ENCODE data around the gene PLB1. TPM values are rescaled to one million over a fixed set of nuclear protein-coding genes. Genes with fewer than 3 reads are reported as not detected.

The PLB1 gene
- polyA plus RNA-seq, 2 donors, result 0.94 to 1.3 TPM

DNA sequence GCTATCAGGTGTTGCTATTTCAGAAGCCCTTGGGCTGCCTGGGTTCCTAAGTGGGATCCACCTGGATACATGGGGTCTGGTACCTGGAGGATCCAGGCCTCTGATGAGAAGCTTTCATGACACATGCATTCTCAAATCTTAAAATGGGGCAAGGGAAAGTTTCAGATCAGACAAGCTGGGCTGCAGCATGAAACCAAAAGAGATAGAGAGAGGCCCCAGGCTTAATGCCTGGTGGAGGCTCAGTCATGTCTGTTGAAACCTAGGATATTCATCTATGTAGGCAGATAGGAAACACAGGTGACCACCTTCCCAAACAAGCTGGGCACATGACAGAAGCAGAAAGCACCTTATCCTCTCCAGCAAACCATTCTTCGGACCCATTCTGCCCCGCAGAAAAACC, 18.8 kb upstream of the PLB1 start:
- no peak overlapping the region for H3K27ac ChIP-seq (ENCODE audit: low read depth in 2 of 2, low read length in 1 of 2)

DNA sequence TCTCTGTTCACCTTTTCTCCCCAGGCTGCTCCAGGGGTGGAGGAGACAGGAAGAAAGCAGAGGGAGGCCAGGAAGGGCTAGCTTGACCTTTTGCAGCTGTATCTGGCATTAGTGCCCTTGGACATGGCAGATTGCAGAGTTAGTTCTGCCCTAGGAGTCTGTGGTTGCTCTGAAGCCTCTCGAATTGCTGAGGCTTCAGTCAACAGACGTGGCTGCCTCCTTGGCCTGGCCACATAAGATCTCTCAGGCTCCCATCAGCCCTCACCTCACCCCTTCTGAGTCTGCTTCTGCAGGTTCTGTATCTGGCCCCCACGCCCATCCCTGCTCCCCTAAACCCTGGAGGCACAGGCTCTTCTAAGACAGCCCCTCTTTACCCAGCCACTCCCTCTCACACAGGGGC, 18.2 kb upstream of the PLB1 start:
- Histone ChIP-seq H3K36me3 (ENCODE audit: control insufficient read depth in 2 of 2, insufficient read depth in 2 of 2, low read length in 1 of 2) (no peaks in the 10 kb centered on the region), H3K27ac (ENCODE audit: low read depth in 2 of 2, low read length in 1 of 2) (no peak overlapping the region), H3K27me3 (ENCODE audit: control insufficient read depth in 1 of 2, insufficient read depth in 2 of 2, low read length in 2 of 2) (no peaks in the 10 kb centered on the region), H3K9me3 (ENCODE audit: control insufficient read depth in 2 of 2, insufficient read depth in 1 of 2, low read depth in 1 of 2, low read length in 1 of 2) (no peaks in the 10 kb centered on the region), H3K4me3 (ENCODE audit: low read depth in 1 of 2, low read length in 2 of 2) (no peak overlapping the region), H3K4me1 (ENCODE audit: control insufficient read depth in 2 of 2, insufficient read depth in 2 of 2, low read length in 1 of 2) (no peaks in the 10 kb centered on the region)
- 83 to 91% methylated on average over 3 of the region's 3 CpGs for WGBS, 2 donors

More for the DNA sequence above, 18.8 kb upstream of the PLB1 start:
- Histone ChIP-seq H3K4me3 (ENCODE audit: low read depth in 1 of 2, low read length in 2 of 2) (no peak overlapping the region), H3K9me3 (ENCODE audit: control insufficient read depth in 2 of 2, insufficient read depth in 1 of 2, low read depth in 1 of 2, low read length in 1 of 2) (no peaks in the 10 kb centered on the region), H3K27me3 (ENCODE audit: control insufficient read depth in 1 of 2, insufficient read depth in 2 of 2, low read length in 2 of 2) (no peaks in the 10 kb centered on the region), H3K36me3 (ENCODE audit: control insufficient read depth in 2 of 2, insufficient read depth in 2 of 2, low read length in 1 of 2) (no peaks in the 10 kb centered on the region), H3K4me1 (ENCODE audit: control insufficient read depth in 2 of 2, insufficient read depth in 2 of 2, low read length in 1 of 2) (no peaks in the 10 kb centered on the region)
- 97 to 98% methylated on average over 2 of the region's 2 CpGs for WGBS, 2 donors

- no peak overlapping the region for H3K27ac ChIP-seq (ENCODE audit: low read depth in 2 of 2, low read length in 1 of 2)
- no peaks in the 10 kb centered on the region for H3K27me3 ChIP-seq (ENCODE audit: control insufficient read depth in 1 of 2, insufficient read depth in 2 of 2, low read length in 2 of 2)
- H3K36me3 ChIP-seq (ENCODE audit: control insufficient read depth in 2 of 2, insufficient read depth in 2 of 2, low read length in 1 of 2), result no peaks in the 10 kb centered on the region
- WGBS, 2 donors, result 70 to 73% methylated on average over 5 of the region's 5 CpGs
- no peaks in the 10 kb centered on the region for H3K9me3 ChIP-seq (ENCODE audit: control insufficient read depth in 2 of 2, insufficient read depth in 1 of 2, low read depth in 1 of 2, low read length in 1 of 2)
- H3K4me1 ChIP-seq (ENCODE audit: control insufficient read depth in 2 of 2, insufficient read depth in 2 of 2, low read length in 1 of 2), result no peaks in the 10 kb centered on the region
- H3K4me3 ChIP-seq (ENCODE audit: low read depth in 1 of 2, low read length in 2 of 2), result no peak overlapping the region
Measured at GRCh38 chr2:28480403-28481049, 15.3 kb upstream of the PLB1 start.

DNA sequence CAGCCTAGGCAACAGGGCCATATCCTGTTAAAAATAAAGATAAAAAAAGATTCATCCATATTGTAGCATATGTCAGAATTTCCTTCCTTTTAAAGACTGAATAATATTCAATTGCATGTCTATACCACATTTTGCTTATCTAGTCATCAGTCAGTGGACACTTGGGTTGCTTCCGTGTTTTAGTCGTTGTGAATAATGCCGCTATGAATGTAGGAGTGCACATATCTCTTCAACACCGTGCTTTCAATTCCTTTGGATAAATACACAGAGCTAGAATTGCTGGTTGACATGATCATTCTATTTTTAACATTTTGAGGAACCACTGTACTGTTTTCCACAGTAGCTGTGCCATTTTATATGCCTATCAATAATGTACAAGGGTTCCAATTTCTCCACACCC, 14.0 kb upstream of the PLB1 start:
- 68 to 69% methylated on average over 4 of the region's 4 CpGs for WGBS, 2 donors
- no peaks in the 10 kb centered on the region for H3K4me1 ChIP-seq (ENCODE audit: control insufficient read depth in 2 of 2, insufficient read depth in 2 of 2, low read length in 1 of 2)
- H3K4me3 ChIP-seq (ENCODE audit: low read depth in 1 of 2, low read length in 2 of 2), result no peak overlapping the region
- no peak overlapping the region for H3K27ac ChIP-seq (ENCODE audit: low read depth in 2 of 2, low read length in 1 of 2)
- no peaks in the 10 kb centered on the region for H3K9me3 ChIP-seq (ENCODE audit: control insufficient read depth in 2 of 2, insufficient read depth in 1 of 2, low read depth in 1 of 2, low read length in 1 of 2)
- no peaks in the 10 kb centered on the region for H3K36me3 ChIP-seq (ENCODE audit: control insufficient read depth in 2 of 2, insufficient read depth in 2 of 2, low read length in 1 of 2)
- no peaks in the 10 kb centered on the region for H3K27me3 ChIP-seq (ENCODE audit: control insufficient read depth in 1 of 2, insufficient read depth in 2 of 2, low read length in 2 of 2)

- 96 to 97% methylated on average over 3 of the region's 3 CpGs for WGBS, 2 donors
- no peaks in the 10 kb centered on the region for H3K9me3 ChIP-seq (ENCODE audit: control insufficient read depth in 2 of 2, insufficient read depth in 1 of 2, low read depth in 1 of 2, low read length in 1 of 2)
- no peak overlapping the region for H3K4me3 ChIP-seq (ENCODE audit: low read depth in 1 of 2, low read length in 2 of 2)
- H3K36me3 ChIP-seq (ENCODE audit: control insufficient read depth in 2 of 2, insufficient read depth in 2 of 2, low read length in 1 of 2), result no peaks in the 10 kb centered on the region
- no peaks in the 10 kb centered on the region for H3K4me1 ChIP-seq (ENCODE audit: control insufficient read depth in 2 of 2, insufficient read depth in 2 of 2, low read length in 1 of 2)
- no peaks in the 10 kb centered on the region for H3K27me3 ChIP-seq (ENCODE audit: control insufficient read depth in 1 of 2, insufficient read depth in 2 of 2, low read length in 2 of 2)
- H3K27ac ChIP-seq (ENCODE audit: low read depth in 2 of 2, low read length in 1 of 2), result no peak overlapping the region
Measured at GRCh38 chr2:28484835-28485234, 11.0 kb upstream of the PLB1 start.

- Histone ChIP-seq H3K27me3 (ENCODE audit: control insufficient read depth in 1 of 2, insufficient read depth in 2 of 2, low read length in 2 of 2) (no peaks in the 10 kb centered on the region), H3K36me3 (ENCODE audit: control insufficient read depth in 2 of 2, insufficient read depth in 2 of 2, low read length in 1 of 2) (no peaks in the 10 kb centered on the region), H3K9me3 (ENCODE audit: control insufficient read depth in 2 of 2, insufficient read depth in 1 of 2, low read depth in 1 of 2, low read length in 1 of 2) (no peaks in the 10 kb centered on the region), H3K4me3 (ENCODE audit: low read depth in 1 of 2, low read length in 2 of 2) (no peak overlapping the region), H3K27ac (ENCODE audit: low read depth in 2 of 2, low read length in 1 of 2) (no peak overlapping the region), H3K4me1 (ENCODE audit: control insufficient read depth in 2 of 2, insufficient read depth in 2 of 2, low read length in 1 of 2) (no peaks in the 10 kb centered on the region)
- WGBS, 2 donors, result 77% methylated on average over 4 of the region's 4 CpGs
Measured at GRCh38 chr2:28486526-28486925, 9.3 kb upstream of the PLB1 start.

- H3K27ac ChIP-seq (ENCODE audit: low read depth in 2 of 2, low read length in 1 of 2), result no peak overlapping the region
- H3K9me3 ChIP-seq (ENCODE audit: control insufficient read depth in 2 of 2, insufficient read depth in 1 of 2, low read depth in 1 of 2, low read length in 1 of 2), result no peaks in the 10 kb centered on the region
- no peaks in the 10 kb centered on the region for H3K27me3 ChIP-seq (ENCODE audit: control insufficient read depth in 1 of 2, insufficient read depth in 2 of 2, low read length in 2 of 2)
- H3K4me1 ChIP-seq (ENCODE audit: control insufficient read depth in 2 of 2, insufficient read depth in 2 of 2, low read length in 1 of 2), result no peaks in the 10 kb centered on the region
- WGBS, 2 donors, result 87 to 92% methylated on average over 4 of the region's 4 CpGs
- no peaks in the 10 kb centered on the region for H3K36me3 ChIP-seq (ENCODE audit: control insufficient read depth in 2 of 2, insufficient read depth in 2 of 2, low read length in 1 of 2)
- H3K4me3 ChIP-seq (ENCODE audit: low read depth in 1 of 2, low read length in 2 of 2), result no peak overlapping the region
Measured at GRCh38 chr2:28487258-28487657, 8.6 kb upstream of the PLB1 start.

DNA sequence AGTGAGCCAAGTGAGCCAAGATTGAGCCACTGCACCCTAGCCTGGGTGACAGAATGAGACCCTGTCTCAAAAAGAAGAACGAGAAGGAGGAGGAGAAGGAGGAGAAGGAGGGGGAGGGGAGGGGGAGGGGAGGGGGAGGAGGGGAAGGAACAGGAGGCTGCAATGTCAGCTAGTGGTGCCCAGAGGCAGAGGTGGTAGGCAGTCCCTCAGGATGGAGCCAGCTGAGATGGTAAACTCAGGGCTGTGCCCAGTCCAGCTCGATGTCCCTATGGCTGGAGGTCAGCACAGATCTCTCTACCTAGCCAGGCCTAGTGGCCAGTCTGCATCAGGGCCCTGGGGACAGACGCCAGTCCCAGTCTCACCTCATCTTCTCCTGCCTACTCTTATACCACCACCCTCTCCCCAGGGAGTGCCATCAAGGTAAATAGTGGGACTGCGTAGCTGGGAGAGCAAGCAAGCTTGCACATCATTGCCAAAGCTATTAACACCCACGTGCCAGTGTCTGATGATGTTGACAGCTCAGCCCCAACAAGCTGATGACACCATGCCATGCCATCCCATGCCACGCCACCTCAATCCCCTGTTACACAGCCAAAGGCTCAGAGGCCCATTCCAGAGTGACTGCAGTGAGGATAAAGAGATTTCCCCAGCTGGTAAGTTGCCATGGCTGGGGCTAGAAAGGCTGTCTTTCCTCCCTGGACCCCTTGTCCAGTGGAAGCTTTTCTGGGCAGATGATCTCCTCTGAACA, 7.6 kb upstream of the PLB1 start:
- 81 to 86% methylated on average over 5 of the region's 6 CpGs for WGBS, 2 donors
- Histone ChIP-seq H3K36me3 (ENCODE audit: control insufficient read depth in 2 of 2, insufficient read depth in 2 of 2, low read length in 1 of 2) (no peaks in the 10 kb centered on the region), H3K27ac (ENCODE audit: low read depth in 2 of 2, low read length in 1 of 2) (no peak overlapping the region), H3K27me3 (ENCODE audit: control insufficient read depth in 1 of 2, insufficient read depth in 2 of 2, low read length in 2 of 2) (no peaks in the 10 kb centered on the region), H3K4me1 (ENCODE audit: control insufficient read depth in 2 of 2, insufficient read depth in 2 of 2, low read length in 1 of 2) (no peaks in the 10 kb centered on the region), H3K9me3 (ENCODE audit: control insufficient read depth in 2 of 2, insufficient read depth in 1 of 2, low read depth in 1 of 2, low read length in 1 of 2) (no peaks in the 10 kb centered on the region), H3K4me3 (ENCODE audit: low read depth in 1 of 2, low read length in 2 of 2) (no peak overlapping the region)

DNA sequence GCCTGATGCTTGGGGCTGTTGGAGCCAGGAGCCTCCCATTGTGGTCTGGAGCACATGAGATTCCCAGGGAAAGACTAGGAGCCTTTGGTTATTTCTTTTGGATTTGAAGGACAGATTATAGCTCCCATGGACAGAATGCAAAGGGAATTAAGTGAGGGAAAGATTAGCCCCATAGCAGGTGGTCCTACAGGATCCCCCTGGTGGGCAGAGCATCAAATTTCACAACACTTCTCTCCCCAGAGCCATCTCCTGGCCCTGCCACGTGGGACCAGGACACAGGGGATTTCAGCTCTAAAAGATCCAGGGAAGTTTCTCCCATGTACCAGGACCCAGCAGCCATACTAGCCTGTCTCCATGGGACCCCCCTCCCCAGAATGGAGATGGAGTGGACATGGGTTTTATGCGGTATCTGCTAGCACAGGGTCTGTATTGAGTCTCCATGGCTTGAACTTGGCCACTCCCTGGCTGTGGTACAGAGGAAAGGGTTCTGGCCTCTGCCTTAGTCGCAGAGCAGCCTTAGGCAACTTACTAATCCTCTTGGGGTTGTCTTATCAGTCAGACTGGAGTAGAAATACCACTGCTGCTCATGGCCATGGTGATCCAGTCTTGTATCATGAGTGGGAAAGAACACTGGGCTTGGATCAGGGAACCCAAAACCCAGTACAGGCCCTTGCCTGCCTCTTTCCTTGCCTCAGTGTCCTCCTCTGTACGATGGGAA, 6.8 kb upstream of the PLB1 start:
- no peaks in the 10 kb centered on the region for H3K36me3 ChIP-seq (ENCODE audit: control insufficient read depth in 2 of 2, insufficient read depth in 2 of 2, low read length in 1 of 2)
- H3K27me3 ChIP-seq (ENCODE audit: control insufficient read depth in 1 of 2, insufficient read depth in 2 of 2, low read length in 2 of 2), result no peaks in the 10 kb centered on the region
- no peaks in the 10 kb centered on the region for H3K4me1 ChIP-seq (ENCODE audit: control insufficient read depth in 2 of 2, insufficient read depth in 2 of 2, low read length in 1 of 2)
- H3K27ac ChIP-seq (ENCODE audit: low read depth in 2 of 2, low read length in 1 of 2), result no peak overlapping the region
- H3K4me3 ChIP-seq (ENCODE audit: low read depth in 1 of 2, low read length in 2 of 2), result no peak overlapping the region
- H3K9me3 ChIP-seq (ENCODE audit: control insufficient read depth in 2 of 2, insufficient read depth in 1 of 2, low read depth in 1 of 2, low read length in 1 of 2), result no peaks in the 10 kb centered on the region
- 74 to 79% methylated on average over 4 of the region's 4 CpGs for WGBS, 2 donors

Data from esophagus (tissue), 2 donors.